Eye (tissue), 1 donor: ENCODE data around the gene CA4.
A peak's percentile ranks its signal among the peaks of the same experiment; 100 is the strongest.
"Not testable (repeated sequence)": the region's sequence is repeated elsewhere in the genome, so short reads cannot be mapped to it uniquely, and the experiment has no call there.

Source experiments
- DNase-seq: peaks from one replicate; pipeline ENCODE4 v3.0.0-alpha.2; 2015

CA4 gene

DNA sequence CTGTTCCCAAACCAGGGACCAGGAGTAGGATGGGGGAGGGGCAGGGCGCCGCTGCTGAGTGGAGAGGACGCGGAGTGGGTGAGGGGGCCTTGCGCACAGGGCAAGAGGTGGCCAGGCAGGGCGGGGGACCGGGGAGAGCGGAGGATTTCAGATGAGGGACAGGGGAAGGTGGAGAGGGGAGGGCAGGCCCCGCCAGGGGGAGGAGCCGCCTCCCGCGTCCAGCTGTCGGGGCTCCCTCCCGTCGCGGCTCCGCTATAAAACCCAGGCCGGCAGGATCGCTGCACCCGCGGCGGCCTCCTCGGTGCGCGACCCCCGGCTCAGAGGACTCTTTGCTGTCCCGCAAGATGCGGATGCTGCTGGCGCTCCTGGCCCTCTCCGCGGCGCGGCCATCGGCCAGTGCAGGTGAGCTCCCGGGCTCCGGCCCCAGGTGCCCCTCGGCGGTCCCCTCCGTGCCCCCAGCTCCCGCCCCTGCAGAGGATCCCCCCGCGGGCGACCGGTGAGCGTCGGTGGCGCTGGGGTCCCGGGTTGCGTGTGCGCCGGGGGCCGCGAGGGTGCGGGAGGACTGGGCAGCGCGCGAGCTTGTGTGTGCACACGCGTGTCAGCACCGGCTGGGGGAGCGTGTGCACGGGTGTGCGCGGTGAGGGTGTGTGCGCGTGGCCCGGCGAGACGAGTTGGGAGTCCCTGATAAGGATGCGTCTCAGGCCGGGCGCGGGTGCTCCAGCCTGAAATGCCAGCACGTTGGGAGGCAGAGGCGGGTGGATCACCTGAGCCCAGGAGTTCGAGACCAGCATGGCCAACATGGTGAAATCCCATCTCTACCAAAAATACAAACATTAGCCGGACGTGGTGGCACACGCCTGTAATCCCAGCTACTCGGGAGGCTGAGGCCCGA, at the start of gene CA4:
Gene CA4 (plus strand): TSS at position 283 of the 892 bp plus-strand sequence. CDS start 62 bp downstream, at position 345.
- peak; percentile 36 for DNase-seq

DNA sequence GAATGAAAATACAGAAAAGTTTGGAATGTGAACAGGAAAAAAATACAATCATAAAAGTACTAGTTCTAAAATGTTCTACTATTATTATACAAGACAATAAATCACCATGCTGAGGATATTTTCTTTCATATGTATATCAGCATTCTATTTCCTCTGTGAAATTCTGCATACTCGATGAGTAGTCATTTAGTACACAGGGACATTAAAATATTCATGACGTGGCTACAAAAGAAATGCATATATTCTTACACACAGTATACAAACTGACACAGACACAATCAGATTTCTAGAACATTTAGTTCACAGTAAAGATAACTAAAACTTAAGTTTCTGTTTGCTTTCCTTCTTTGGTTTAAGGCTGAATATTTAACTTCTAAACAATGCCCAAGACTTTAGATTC, 49.2 kb upstream of the CA4 start:
- DNase-seq, result not testable (repeated sequence)

DNA sequence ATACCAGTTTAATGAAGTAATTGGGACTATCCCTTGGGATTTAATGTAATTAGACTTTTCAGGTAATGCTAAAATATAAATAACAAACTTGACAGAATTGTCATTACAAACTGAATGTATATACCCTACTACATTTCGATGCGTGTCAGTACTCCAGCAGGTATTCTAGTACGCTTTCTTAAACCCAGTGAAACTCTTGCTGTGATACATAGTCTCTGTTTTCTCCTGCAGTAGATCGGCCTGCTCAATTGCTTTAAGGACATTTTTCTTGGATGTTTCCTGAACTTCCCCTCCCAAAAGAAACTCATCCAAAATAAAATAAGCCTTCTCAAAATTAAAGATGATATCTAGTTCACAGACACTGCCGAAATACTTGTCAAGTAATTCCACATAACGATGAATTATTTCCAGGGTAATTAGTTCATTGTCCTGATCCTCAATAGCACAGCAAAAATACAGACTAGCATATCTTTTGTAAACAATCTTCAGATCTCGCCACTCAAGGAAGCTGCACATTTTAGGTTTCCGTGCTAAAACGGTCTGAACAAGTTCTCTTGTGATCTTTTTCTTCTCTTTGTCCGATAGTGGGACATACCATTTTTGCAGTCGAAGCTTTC, 47.6 kb upstream of the CA4 start:
- not testable (repeated sequence) for DNase-seq

GRCh38 chr17:60102632-60103096, 47.1 kb upstream of the CA4 start:
- DNase-seq, result peak; percentile 70

DNA sequence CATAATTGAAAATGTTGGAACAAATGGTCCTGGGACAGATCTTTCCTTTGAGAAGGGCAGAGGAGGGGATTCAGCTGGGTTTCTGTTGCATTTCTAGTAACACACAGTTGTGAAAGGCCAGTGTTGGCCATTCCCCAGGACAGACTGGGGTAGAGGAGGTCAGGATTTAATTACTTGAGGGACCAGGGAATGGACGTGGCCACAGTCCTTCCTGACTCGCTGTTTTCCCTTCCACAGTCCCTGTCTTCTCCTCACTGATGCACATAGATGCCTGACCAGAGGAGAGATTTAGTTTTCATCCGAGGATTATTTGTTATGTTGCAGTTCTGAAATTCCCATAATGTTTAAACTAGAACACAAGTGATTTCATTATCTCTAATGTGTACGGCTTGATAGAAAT, 45.8 kb upstream of the CA4 start:
- DNase-seq, result no peak

DNA sequence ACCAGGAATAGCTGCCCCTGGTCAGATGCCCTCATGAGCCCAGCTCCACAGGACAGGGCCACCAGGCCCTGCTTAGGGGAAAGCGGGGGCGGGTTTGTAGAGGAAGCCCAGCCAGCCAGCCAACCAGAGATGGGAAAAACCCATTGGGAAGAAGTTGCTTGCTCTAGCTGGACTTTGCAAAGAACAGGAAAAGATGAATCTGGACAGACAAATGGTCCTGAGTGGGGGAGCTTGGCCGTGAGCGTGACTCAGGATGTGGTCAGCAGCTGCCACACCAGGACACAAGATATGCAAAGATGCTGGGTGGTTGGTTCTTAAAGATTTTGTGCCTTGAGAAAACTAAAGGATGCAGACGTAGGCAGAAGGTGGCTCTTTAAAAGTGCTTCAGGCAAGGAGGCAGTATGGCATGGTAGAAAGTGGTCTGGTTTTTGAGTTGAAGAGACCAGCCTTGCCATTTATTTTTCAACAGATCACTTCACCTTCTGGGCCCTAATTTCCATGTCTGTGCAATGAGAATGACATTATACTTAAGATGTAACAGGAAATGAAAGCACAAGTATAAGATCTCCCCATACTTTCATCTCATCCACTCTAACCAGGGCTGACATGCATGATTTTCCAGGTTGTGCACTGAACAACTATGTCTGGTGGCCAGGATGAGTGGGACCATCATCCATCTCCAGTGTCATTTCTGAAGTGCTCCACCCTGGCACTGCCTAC, 43.3 kb upstream of the CA4 start:
- no peak for DNase-seq

- DNase-seq, result no peak
These were observed 42.1 kb upstream of the CA4 start for GRCh38 chr17:60107526-60108257.

DNA sequence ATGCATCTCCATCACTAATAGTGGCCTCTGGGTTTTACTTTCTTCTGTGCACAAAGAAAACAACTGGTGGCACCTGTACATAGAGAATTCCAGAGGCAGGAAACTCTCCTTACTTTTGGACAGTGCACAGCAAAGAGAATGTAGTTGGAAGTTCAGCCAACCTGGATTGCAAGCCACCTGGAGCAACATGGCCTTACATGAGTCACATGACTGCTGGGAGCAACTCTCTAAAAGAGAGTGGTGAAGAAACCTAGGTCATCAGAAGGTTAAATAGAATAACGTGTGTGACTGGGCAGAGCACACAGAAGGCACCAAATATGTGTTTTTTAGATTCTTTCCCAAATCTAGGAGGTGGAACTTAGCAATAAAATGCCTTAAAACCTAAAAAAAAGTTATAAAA, 41.5 kb upstream of the CA4 start:
- not testable (repeated sequence) for DNase-seq

GRCh38 chr17:60108712-60109111, 41.1 kb upstream of the CA4 start:
- no peak for DNase-seq

GRCh38 chr17:60109161-60109560, 40.6 kb upstream of the CA4 start:
- DNase-seq, result no peak

- no peak for DNase-seq
These were observed 39.2 kb upstream of the CA4 start for GRCh38 chr17:60110586-60110985.

DNA sequence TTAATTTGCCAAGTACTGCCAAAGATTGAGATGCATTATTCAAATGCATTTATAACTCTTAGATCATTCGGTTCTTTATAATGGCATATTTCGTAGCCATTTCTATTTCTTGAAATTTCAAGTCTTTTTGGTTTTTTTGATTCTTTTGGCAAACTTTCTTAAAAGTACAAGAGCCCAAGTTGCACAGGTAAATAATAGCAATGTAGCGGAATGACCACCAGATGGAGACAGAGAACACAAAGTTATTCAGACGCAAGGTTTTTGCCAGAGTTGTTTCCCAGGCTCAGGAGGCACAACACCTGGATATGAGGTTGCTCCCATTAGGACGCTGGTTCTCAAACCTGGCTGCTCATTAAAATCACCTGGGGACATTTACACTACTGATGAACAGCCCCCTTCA, 38.1 kb upstream of the CA4 start:
- DNase-seq, result not testable (repeated sequence)

- DNase-seq, result not testable (repeated sequence)
These were observed 34.4 kb upstream of the CA4 start for GRCh38 chr17:60115364-60115763.

- DNase-seq, result not testable (repeated sequence)
These were observed 33.6 kb upstream of the CA4 start for GRCh38 chr17:60116196-60116595.

GRCh38 chr17:60119162-60119561, 30.6 kb upstream of the CA4 start:
- not testable (repeated sequence) for DNase-seq

- not testable (repeated sequence) for DNase-seq
These were observed 29.7 kb upstream of the CA4 start for GRCh38 chr17:60119807-60120748.

DNA sequence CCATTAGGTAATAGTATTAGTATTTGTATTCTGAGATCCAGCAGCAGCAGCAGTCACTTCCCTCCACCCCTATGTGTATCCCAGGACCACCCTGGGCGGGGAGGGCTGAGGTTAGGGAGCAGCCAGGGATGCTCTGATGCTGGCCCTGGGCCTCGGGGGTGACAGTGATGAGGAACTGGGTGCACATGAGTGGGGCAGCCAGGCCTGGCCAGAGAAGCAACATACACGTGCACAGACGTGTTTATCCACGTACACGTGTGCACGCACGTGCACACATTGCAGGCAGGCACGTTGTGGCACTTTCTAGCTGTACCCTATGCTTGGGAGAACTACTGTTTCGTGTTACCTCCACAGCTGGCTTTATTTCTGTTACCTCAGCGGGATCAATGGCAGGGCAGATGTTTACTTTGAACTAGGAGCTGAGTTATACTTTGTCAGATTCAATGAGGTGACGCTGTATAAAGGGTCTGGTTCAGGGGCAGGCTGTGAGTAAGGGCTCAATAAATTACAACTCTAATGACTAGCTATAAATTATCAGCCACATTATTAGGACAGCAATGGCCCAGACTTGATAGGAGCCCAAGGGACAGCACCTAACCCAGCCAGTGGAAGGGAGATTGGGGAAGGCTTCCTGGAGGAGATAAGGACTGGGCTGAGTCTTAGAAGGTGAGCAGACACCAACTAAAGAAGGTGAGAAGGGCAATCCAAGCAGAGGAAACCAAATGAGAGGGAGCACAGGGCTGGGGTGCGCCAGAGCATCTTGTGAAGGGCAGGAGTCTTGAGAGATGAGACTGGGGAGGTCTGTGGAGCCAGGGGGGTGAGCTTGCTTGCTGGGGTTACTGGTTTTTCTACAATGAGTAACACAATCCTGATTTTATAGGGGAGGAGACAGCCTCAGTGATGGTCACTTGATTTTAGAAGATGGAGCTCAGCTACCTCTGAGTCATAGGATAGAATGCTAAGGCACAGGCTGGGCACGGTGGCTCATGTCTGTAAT, 22.4 kb upstream of the CA4 start:
- no peak for DNase-seq

GRCh38 chr17:60128171-60128859, 21.5 kb upstream of the CA4 start:
- DNase-seq, result no peak

DNA sequence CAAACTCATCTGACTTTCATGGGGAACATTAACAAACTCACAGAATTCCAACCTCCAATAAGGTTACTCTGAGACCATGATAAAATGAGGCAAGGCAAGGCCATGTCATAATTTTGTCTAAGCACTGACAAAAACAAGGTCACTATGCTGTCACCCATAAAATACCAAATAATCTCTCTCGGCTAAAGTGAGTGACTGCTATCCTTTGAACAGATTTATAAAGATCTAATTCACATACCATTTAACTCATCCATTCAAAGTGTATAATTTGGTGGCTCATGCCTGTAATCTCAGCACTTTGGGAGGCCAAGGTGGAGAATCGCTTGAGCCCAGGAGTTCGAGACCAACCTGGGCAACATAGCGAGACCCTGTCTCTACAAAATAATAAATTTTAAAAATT, 20.6 kb upstream of the CA4 start:
- no peak for DNase-seq

GRCh38 chr17:60130466-60130865, 19.3 kb upstream of the CA4 start:
- no peak for DNase-seq
